ENCODE results near the gene ANXA1. TPM values are rescaled to one million over a fixed set of nuclear protein-coding genes. Genes with fewer than 3 reads are reported as not detected.

ANXA1 gene
- total RNA-seq, 2 experiments from 2014 or later, result 171 to 187 TPM

GRCh38 chr9:73129941-73130685 lies 21.6 kb upstream of the ANXA1 start:
- Mint-ChIP-seq H3K27ac (peak overlapping the region; percentile 4), H3K36me3 (no peaks in the 10 kb centered on the region), H3K27me3 (no peaks in the 10 kb centered on the region), H3K4me1 (peaks cover 19% of the 10 kb centered on the region), H3K9me3 (peaks cover 3% of the 10 kb centered on the region), H3K4me3 (no peak overlapping the region)
- DNase-seq, result no peak
- POLR2A ChIA-PET, result interaction anchor here (0.9 to 1.4 kb wide), 2 partner anchors 16 to 28 kb away, joined by 4 read pairs; no protein-coding TSS in a partner anchor
- ATAC-seq (ENCODE audit: low read depth), result no peak

GRCh38 chr9:73131461-73131860 lies 20.2 kb upstream of the ANXA1 start:
- Mint-ChIP-seq H3K36me3 (no peaks in the 10 kb centered on the region), H3K27ac (peak overlapping the region; percentile 97), H3K9me3 (peaks cover 3% of the 10 kb centered on the region), H3K4me1 (peaks cover 23% of the 10 kb centered on the region), H3K4me3 (peak overlapping the region; percentile 90), H3K27me3 (no peaks in the 10 kb centered on the region)
- DNase-seq (no peak), ATAC-seq (ENCODE audit: low read depth) (no peak)
- POLR2A ChIA-PET, result interaction anchor here (1.3 to 3.1 kb wide), 2 partner anchors 21 to 24 kb away, joined by 5 to 21 read pairs; partner anchors contain the start of gene ANXA1

GRCh38 chr9:73132034-73132776 lies 19.5 kb upstream of the ANXA1 start:
- peaks cover 23% of the 10 kb centered on the region for H3K4me1 Mint-ChIP-seq

GRCh38 chr9:73133022-73133651 lies 18.5 kb upstream of the ANXA1 start:
- no peaks in the 10 kb centered on the region for H3K27me3 Mint-ChIP-seq
- H3K36me3 Mint-ChIP-seq, result no peaks in the 10 kb centered on the region
- no peak for DNase-seq
- no peak for ATAC-seq (ENCODE audit: low read depth)
- peaks cover 3% of the 10 kb centered on the region for H3K9me3 Mint-ChIP-seq
- peak overlapping the region; percentile 90 for H3K4me3 Mint-ChIP-seq
- POLR2A ChIA-PET, result interaction anchor here (1.1 to 3.1 kb wide), 4 partner anchors 16 to 26 kb away, joined by 3 to 21 read pairs (median 7); partner anchors contain the start of gene ANXA1
- H3K4me1 Mint-ChIP-seq, result peaks cover 19% of the 10 kb centered on the region
- H3K27ac Mint-ChIP-seq, result peak overlapping the region; percentile 97

More at GRCh38 chr9:73132034-73132776, 19.5 kb upstream of the ANXA1 start:
- peak; percentile 65 for DNase-seq
- peaks cover 3% of the 10 kb centered on the region for H3K9me3 Mint-ChIP-seq
- peak overlapping the region; percentile 90 for H3K4me3 Mint-ChIP-seq
- POLR2A ChIA-PET, result interaction anchor here (1.1 to 3.1 kb wide), 4 partner anchors 20 to 25 kb away, joined by 5 to 21 read pairs (median 7); partner anchors contain the start of gene ANXA1
- no peaks in the 10 kb centered on the region for H3K36me3 Mint-ChIP-seq
- ATAC-seq (ENCODE audit: low read depth), result peak; percentile 95
- no peaks in the 10 kb centered on the region for H3K27me3 Mint-ChIP-seq
- peak overlapping the region; percentile 97 for H3K27ac Mint-ChIP-seq

- peaks cover 19% of the 10 kb centered on the region for H3K4me1 Mint-ChIP-seq
- no peaks in the 10 kb centered on the region for H3K27me3 Mint-ChIP-seq
- peak overlapping the region; percentile 52 for H3K27ac Mint-ChIP-seq
- no peaks in the 10 kb centered on the region for H3K36me3 Mint-ChIP-seq
- peaks cover under 1% of the 10 kb centered on the region for H3K9me3 Mint-ChIP-seq
- H3K4me3 Mint-ChIP-seq, result peak overlapping the region; percentile 25
- POLR2A ChIA-PET, result interaction anchor here (1.3 to 3.1 kb wide), 3 partner anchors 15 to 21 kb away, joined by 3 to 21 read pairs (median 8); partner anchors contain the start of gene ANXA1
- no peak for DNase-seq
- ATAC-seq (ENCODE audit: low read depth), result no peak
These were observed 17.7 kb upstream of the ANXA1 start for GRCh38 chr9:73133921-73134407.

GRCh38 chr9:73135394-73135793 lies 16.3 kb upstream of the ANXA1 start:
- DNase-seq, result no peak
- no peak overlapping the region for H3K4me3 Mint-ChIP-seq
- H3K36me3 Mint-ChIP-seq, result no peaks in the 10 kb centered on the region
- POLR2A ChIA-PET, result interaction anchor here (1.4 to 1.5 kb wide), 2 partner anchors 13 to 17 kb away, joined by 4 to 8 read pairs; no protein-coding TSS in a partner anchor
- no peaks in the 10 kb centered on the region for H3K9me3 Mint-ChIP-seq
- H3K27ac Mint-ChIP-seq, result no peak overlapping the region
- no peak for ATAC-seq (ENCODE audit: low read depth)
- H3K4me1 Mint-ChIP-seq, result peaks cover 19% of the 10 kb centered on the region
- H3K27me3 Mint-ChIP-seq, result peaks cover 2% of the 10 kb centered on the region

- H3K9me3 Mint-ChIP-seq, result peaks cover 3% of the 10 kb centered on the region
- peaks cover 12% of the 10 kb centered on the region for H3K4me1 Mint-ChIP-seq
- POLR2A ChIA-PET, result no interaction called here
- H3K27me3 Mint-ChIP-seq, result peaks cover 2% of the 10 kb centered on the region
- H3K27ac Mint-ChIP-seq, result no peak overlapping the region
- no peaks in the 10 kb centered on the region for H3K36me3 Mint-ChIP-seq
- ATAC-seq (ENCODE audit: low read depth) (no peak), DNase-seq (no peak)
- H3K4me3 Mint-ChIP-seq, result no peak overlapping the region
These were observed 14.3 kb upstream of the ANXA1 start for GRCh38 chr9:73137286-73137899.

GRCh38 chr9:73137914-73138313 lies 13.8 kb upstream of the ANXA1 start:
- Mint-ChIP-seq H3K4me3 (no peak overlapping the region), H3K4me1 (peaks cover 12% of the 10 kb centered on the region), H3K36me3 (no peaks in the 10 kb centered on the region), H3K9me3 (peaks cover 3% of the 10 kb centered on the region), H3K27ac (no peak overlapping the region), H3K27me3 (peaks cover 2% of the 10 kb centered on the region)
- POLR2A ChIA-PET, result no interaction called here
- DNase-seq, result no peak
- ATAC-seq (ENCODE audit: low read depth), result no peak

- H3K4me1 Mint-ChIP-seq, result peaks cover 10% of the 10 kb centered on the region
- H3K9me3 Mint-ChIP-seq, result peaks cover 3% of the 10 kb centered on the region
- DNase-seq (no peak), ATAC-seq (ENCODE audit: low read depth) (no peak)
- POLR2A ChIA-PET, result no interaction called here
- H3K4me3 Mint-ChIP-seq, result no peak overlapping the region
- H3K36me3 Mint-ChIP-seq, result no peaks in the 10 kb centered on the region
- H3K27ac Mint-ChIP-seq, result no peak overlapping the region
- H3K27me3 Mint-ChIP-seq, result peaks cover 2% of the 10 kb centered on the region
These were observed 13.1 kb upstream of the ANXA1 start for GRCh38 chr9:73138516-73138915.

- peaks cover 3% of the 10 kb centered on the region for H3K9me3 Mint-ChIP-seq
- no peak for DNase-seq
- no peak overlapping the region for H3K4me3 Mint-ChIP-seq
- no peak overlapping the region for H3K27ac Mint-ChIP-seq
- POLR2A ChIA-PET, result no interaction called here
- no peak for ATAC-seq (ENCODE audit: low read depth)
- H3K4me1 Mint-ChIP-seq, result peaks cover 12% of the 10 kb centered on the region
- H3K36me3 Mint-ChIP-seq, result peaks cover 3% of the 10 kb centered on the region
- peaks cover 2% of the 10 kb centered on the region for H3K27me3 Mint-ChIP-seq
These were observed 10.4 kb upstream of the ANXA1 start for GRCh38 chr9:73141282-73141681.

GRCh38 chr9:73143711-73144328 lies 7.8 kb upstream of the ANXA1 start:
- H3K27ac Mint-ChIP-seq, result no peak overlapping the region
- H3K4me3 Mint-ChIP-seq, result no peak overlapping the region
- ATAC-seq (ENCODE audit: low read depth) (no peak), DNase-seq (no peak)
- H3K9me3 Mint-ChIP-seq, result peaks cover 5% of the 10 kb centered on the region
- peaks cover 5% of the 10 kb centered on the region for H3K36me3 Mint-ChIP-seq
- peaks cover 2% of the 10 kb centered on the region for H3K27me3 Mint-ChIP-seq
- POLR2A ChIA-PET, result no interaction called here
- H3K4me1 Mint-ChIP-seq, result peaks cover 20% of the 10 kb centered on the region

- Mint-ChIP-seq H3K4me3 (no peak overlapping the region), H3K27ac (no peak overlapping the region), H3K9me3 (peaks cover 5% of the 10 kb centered on the region), H3K27me3 (no peaks in the 10 kb centered on the region), H3K4me1 (peaks cover 35% of the 10 kb centered on the region), H3K36me3 (peaks cover 5% of the 10 kb centered on the region)
- POLR2A ChIA-PET, result no interaction called here
- DNase-seq (no peak), ATAC-seq (ENCODE audit: low read depth) (no peak)
These were observed 5.4 kb upstream of the ANXA1 start for GRCh38 chr9:73146111-73146815.
